Ascending aorta (tissue), 2 donors: ENCODE measurements around the gene FAM193B. TPM values are rescaled to one million over a fixed set of nuclear protein-coding genes. Genes with fewer than 3 reads are reported as not detected.

Experiments used
- DNase-seq, 2 donors: peaks; one replicate each; pipeline ENCODE4 v3.0.0-alpha.2; 2019; ENCODE audit warnings: low spot score in 2 of 2
- H3K27ac ChIP-seq, 2 donors: fragments of 200-600 bp; sonication (generic); one replicate each; pipeline ENCODE4 v1.5.1; 2016 to 2017; ENCODE audit warnings: mild to moderate bottlenecking in 1 of 2
- H3K27me3 ChIP-seq: fragments of 200-600 bp; sonication (generic); one replicate; pipeline ENCODE4 v1.5.1; 2017
- H3K36me3 ChIP-seq, 2 donors: fragments of 200-600 bp; sonication (generic); one replicate each; pipeline ENCODE4 v1.5.1; 2016
- H3K4me1 ChIP-seq, 2 donors: fragments of 200-600 bp; sonication (generic); one replicate each; pipeline ENCODE4 v1.5.1; 2016 to 2017; ENCODE audit warnings: mild to moderate bottlenecking in 1 of 2
- H3K4me3 ChIP-seq, 2 donors: fragments of 200-600 bp; sonication (generic); one replicate each; pipeline ENCODE4 v1.5.1; 2016 to 2017; ENCODE audit warnings: mild to moderate bottlenecking in 1 of 2
- H3K9me3 ChIP-seq, 2 donors: fragments of 200-600 bp; sonication (generic); one replicate each; pipeline ENCODE4 v1.5.1; 2016
- intact Hi-C: fragments of 100-400 bp; cut with DNase I; formaldehyde crosslinking; loops from one replicate; pipeline ENCODE4 v1.15.1; 2023
- total RNA-seq: library from RNA; depleted of rRNA; stranded (reverse); fragments of >200 nt; gene quantifications from one replicate; pipeline ENCODE4 v1.1.0, GENCODE V29; 2016
- TF ChIP-seq, protein P1 (sequence below), 3 experiments: fragments of 200-600 bp in 2 of 3; fragments of 450-650 bp in 1 of 3; sonication (generic) in 2 of 3; IDR thresholded peaks; one replicate each; pipeline ENCODE4 v1.5.1; 2016 to 2019; ENCODE audit warnings: antibody characterized with exemption in 3 of 3, mild to moderate bottlenecking in 1 of 3, moderate library complexity in 1 of 3

Gene FAM193B
- total RNA-seq, 1 donor from 2014 or later, result 116 TPM

DNA sequence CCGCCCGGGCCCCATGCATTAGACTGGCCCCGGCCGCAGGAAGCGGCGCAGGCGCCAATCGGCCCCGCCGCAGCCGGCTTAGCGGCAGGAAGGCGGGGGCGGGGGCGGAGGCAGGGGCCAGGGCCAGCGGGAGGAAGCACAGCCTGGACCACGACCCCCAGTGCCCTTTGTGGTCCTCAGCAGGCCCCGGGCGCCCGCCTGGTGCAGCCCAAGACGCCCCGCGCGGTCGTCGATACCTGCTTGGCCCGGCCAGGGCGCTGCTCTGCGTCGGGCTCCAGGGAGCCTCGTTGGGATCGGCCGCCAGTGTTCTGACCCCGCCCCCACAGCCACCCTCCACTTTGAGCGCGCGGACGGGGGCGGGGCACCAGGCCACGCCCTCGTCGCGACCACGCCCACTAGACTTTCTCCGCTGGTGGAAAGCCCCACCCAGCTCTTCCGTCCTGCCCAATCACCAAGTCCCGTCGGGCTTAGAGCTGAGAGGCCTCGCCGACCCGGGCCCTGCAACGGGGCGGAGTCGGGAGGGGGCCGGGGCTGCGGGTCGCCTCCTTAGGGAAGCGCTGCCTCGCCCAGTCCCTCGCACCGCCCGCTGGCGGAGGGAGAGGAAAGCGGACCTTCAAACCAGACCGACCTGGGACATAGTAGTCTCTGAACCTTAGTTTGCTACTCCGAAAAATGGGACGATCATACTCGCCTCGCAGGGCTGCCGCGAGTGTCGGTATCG, 56.9 kb downstream of the FAM193B start, which contains the start of gene PDLIM7:
TSS of gene PDLIM7 (minus strand) at position 313 of the 721 bp plus-strand sequence. CDS start 1,092 bp downstream, outside the sequence.
- peak; percentile 89 to 98 for DNase-seq
- Histone ChIP-seq H3K27me3 (no peaks in the 10 kb centered on the region), H3K27ac (peak within 1 kb of the TSS; percentile 96 to 99), H3K36me3 (peaks cover 10 to 23% of the 10 kb centered on the region in 2 donors), H3K4me1 (peaks cover 23 to 41% of the 10 kb centered on the region in 2 donors), H3K9me3 (no peaks in the 10 kb centered on the region), H3K4me3 (peak within 1 kb of the TSS; percentile 92 to 93)
- TF ChIP-seq, protein P1, sequence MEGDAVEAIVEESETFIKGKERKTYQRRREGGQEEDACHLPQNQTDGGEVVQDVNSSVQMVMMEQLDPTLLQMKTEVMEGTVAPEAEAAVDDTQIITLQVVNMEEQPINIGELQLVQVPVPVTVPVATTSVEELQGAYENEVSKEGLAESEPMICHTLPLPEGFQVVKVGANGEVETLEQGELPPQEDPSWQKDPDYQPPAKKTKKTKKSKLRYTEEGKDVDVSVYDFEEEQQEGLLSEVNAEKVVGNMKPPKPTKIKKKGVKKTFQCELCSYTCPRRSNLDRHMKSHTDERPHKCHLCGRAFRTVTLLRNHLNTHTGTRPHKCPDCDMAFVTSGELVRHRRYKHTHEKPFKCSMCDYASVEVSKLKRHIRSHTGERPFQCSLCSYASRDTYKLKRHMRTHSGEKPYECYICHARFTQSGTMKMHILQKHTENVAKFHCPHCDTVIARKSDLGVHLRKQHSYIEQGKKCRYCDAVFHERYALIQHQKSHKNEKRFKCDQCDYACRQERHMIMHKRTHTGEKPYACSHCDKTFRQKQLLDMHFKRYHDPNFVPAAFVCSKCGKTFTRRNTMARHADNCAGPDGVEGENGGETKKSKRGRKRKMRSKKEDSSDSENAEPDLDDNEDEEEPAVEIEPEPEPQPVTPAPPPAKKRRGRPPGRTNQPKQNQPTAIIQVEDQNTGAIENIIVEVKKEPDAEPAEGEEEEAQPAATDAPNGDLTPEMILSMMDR (IDR thresholded peaks at IDR 0.05), result peak in 1 of 3 experiments; percentile 3
- intact Hi-C loops, result loop anchor here (1.0 to 5.0 kb wide), 5 partner anchors 20 to 185 kb away; partner anchors contain the start of genes GRK6 and MXD3

DNA sequence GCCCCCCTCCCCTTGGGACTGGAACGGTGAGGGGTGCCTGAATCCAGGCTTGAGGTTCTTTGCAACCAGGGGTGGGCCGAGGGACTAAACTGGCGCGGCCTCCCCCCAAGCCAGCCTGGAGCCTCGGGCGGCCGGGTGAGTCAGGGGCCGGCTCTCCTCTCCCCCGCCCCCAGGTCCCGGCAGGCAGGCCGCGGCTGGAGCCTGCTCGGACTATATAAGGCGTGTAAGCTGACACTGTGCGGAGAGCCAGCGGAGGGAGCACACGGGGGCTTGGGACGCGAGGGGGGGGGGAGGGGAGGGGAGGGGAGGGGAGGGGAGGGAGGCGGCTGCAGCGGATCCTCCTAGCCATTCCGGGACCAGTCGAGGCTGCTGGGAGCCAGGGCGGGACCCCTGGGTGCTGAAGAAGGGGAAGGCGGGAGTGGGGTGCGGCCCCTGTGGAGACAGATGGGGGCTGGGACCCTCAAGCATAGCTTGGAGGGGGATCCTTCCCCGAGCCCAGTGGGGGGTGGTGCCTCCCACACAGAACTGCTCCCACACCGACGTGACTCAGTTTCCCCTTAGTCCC, 57.6 kb downstream of the FAM193B start:
- intact Hi-C loops, result loop anchor here (1.0 to 5.0 kb wide), 4 partner anchors 20 to 185 kb away; partner anchors contain the start of genes GRK6 and MXD3
- TF ChIP-seq, protein P1 (IDR thresholded peaks at IDR 0.05), result no peak
- peak overlapping the region; percentile 92 to 93 for H3K4me3 ChIP-seq
- peaks cover 29 to 47% of the 10 kb centered on the region in 2 donors for H3K4me1 ChIP-seq
- H3K27me3 ChIP-seq, result no peaks in the 10 kb centered on the region
- no peaks in the 10 kb centered on the region for H3K9me3 ChIP-seq
- H3K27ac ChIP-seq, result peak overlapping the region; percentile 96 to 99
- H3K36me3 ChIP-seq, result peaks cover 16 to 29% of the 10 kb centered on the region in 2 donors
- peak; percentile 78 to 96 for DNase-seq

DNA sequence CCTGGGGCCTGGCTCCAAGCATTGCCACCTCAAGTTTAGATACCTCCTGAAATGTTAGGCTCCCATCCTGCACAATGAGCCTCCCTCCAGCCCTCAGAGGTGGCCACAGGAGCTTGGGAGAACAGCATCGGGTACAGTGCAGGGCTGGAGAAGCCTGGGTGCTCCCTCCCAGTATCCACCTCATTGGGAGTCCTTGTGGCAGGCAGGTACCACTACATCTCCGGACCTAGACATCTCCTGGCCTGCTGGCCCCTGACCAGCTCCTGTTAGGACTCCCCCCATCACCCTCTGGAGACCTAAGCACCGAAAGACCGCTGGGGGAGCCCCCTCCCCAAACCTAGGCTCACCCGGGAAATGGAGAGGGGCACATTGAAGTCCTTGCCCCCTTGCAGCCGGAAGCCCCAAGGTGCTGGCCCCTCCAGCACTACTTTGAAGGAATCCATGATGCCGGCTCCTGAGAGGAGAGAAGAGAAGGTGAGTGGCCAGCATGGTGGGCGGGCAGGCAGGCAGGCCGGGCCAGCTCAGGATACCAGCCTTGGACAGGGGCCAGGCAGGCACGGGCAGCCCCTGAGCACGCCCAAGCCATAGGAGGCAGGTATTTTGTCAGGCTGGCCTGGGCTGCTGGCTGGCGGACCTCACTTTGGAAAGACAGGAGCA, 58.2 kb downstream of the FAM193B start:
- Histone ChIP-seq H3K27me3 (no peaks in the 10 kb centered on the region), H3K4me1 (peaks cover 35 to 52% of the 10 kb centered on the region in 2 donors), H3K27ac (peak overlapping the region; percentile 96 to 99), H3K36me3 (peaks cover 22 to 35% of the 10 kb centered on the region in 2 donors), H3K4me3 (peak overlapping the region; percentile 92 to 93), H3K9me3 (no peaks in the 10 kb centered on the region)
- TF ChIP-seq, protein P1 (IDR thresholded peaks at IDR 0.05), result peak in 2 of 3 experiments; percentile 13 to 19
- DNase-seq, result no peak
- intact Hi-C loops, result loop anchor here (2.0 to 5.0 kb wide), 2 partner anchors 51 to 184 kb away; partner anchors contain the start of gene MXD3

DNA sequence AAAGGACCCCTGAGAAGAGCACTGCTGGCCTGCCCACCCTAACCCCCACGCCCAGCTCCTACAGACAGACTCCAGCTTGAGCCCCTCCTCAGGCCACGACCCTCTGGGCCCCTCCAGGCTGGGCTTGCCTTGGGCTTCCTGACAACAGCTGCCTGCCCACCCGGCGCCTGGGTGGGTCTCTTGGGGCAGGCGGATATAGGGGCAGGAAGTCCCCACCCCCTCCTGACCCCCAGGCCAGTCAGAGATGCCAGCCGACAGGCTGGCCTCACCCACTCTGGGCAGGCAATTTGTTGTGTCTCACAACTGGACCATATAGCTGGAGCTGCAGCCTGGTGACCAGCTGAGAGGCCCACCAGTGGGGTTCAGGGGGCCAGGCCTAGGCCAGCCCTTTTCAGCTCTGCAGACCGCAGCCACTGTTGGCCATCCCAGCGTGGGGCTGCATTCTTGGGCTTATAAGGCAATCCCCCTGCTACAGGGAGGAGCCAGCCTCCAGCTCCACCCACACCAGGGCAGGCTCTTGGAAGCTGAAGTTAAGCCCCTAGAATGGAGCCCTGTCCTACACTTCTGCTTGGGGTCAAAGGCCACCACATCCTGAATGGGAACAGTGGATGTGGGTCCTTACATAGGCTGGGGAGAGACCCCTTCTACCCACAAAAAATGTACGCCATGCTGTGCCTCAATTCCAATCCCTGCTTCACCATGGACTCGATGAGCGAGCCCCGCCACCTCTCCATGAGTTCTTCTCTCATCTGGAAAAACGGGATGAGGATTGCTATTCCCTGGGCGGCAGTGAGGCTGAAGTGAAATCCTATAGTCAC, 58.9 kb downstream of the FAM193B start:
- H3K4me1 ChIP-seq, result peaks cover 39 to 57% of the 10 kb centered on the region in 2 donors

More for the DNA sequence above, 58.9 kb downstream of the FAM193B start:
- H3K4me3 ChIP-seq, result peak overlapping the region; percentile 92 to 93
- TF ChIP-seq, protein P1 (IDR thresholded peaks at IDR 0.05), result peak in 1 of 3 experiments; percentile 11
- peak overlapping the region; percentile 96 to 99 for H3K27ac ChIP-seq
- no peaks in the 10 kb centered on the region for H3K9me3 ChIP-seq
- DNase-seq, result peak; percentile 85 to 96
- H3K27me3 ChIP-seq, result no peaks in the 10 kb centered on the region
- intact Hi-C loops, result loop anchor here (2.0 to 5.0 kb wide), 2 partner anchors 51 to 183 kb away; partner anchors contain the start of gene MXD3
- peaks cover 30 to 42% of the 10 kb centered on the region in 2 donors for H3K36me3 ChIP-seq
